Endometrial microvascular endothelial cells (primary cell): ENCODE measurements around the gene SORCS2. TPM values are rescaled to one million over a fixed set of nuclear protein-coding genes. Genes with fewer than 3 reads are reported as not detected.

Experiments used
- in situ Hi-C: cut with HindIII; loops from 2 replicates; pipeline ENCODE4 v1.10.0; 2017; ENCODE audit warnings: low sequenced_read_pairs, low pct_unique_long_range_greater_than_20kb; ENCODE audit errors: inconsistent ontology term
- total RNA-seq: library from RNA; depleted of rRNA; stranded (reverse); fragments of >200 nt; gene quantifications from one replicate; pipeline ENCODE4 v1.2.3, GENCODE V29; 2015; ENCODE audit errors: inconsistent ontology term

SORCS2 gene
- total RNA-seq, 1 donor from 2014 or later = not detected

GRCh38 chr4:7303561-7303960 is 111.2 kb downstream of the SORCS2 start:
- in situ Hi-C loops = no loop called here

- in situ Hi-C loops = no loop called here
Measured at GRCh38 chr4:7304436-7304835, 112.1 kb downstream of the SORCS2 start.

- in situ Hi-C loops = no loop called here
Measured at GRCh38 chr4:7306021-7306965, 114.0 kb downstream of the SORCS2 start.

- in situ Hi-C loops = no loop called here
Measured at GRCh38 chr4:7306986-7307385, 114.6 kb downstream of the SORCS2 start.

- in situ Hi-C loops = no loop called here
Measured at GRCh38 chr4:7307394-7308099, 115.2 kb downstream of the SORCS2 start.

GRCh38 chr4:7309181-7309580 is 116.8 kb downstream of the SORCS2 start:
- in situ Hi-C loops = no loop called here

GRCh38 chr4:7309636-7310390 is 117.5 kb downstream of the SORCS2 start:
- in situ Hi-C loops = no loop called here

GRCh38 chr4:7310451-7310850 is 118.1 kb downstream of the SORCS2 start:
- in situ Hi-C loops = no loop called here

GRCh38 chr4:7311205-7311604 is 118.9 kb downstream of the SORCS2 start:
- in situ Hi-C loops = no loop called here

- in situ Hi-C loops = no loop called here
Measured at GRCh38 chr4:7312691-7313090, 120.4 kb downstream of the SORCS2 start.

- in situ Hi-C loops = no loop called here
Measured at GRCh38 chr4:7313347-7313811, 121.0 kb downstream of the SORCS2 start.

GRCh38 chr4:7313991-7314390 is 121.7 kb downstream of the SORCS2 start:
- in situ Hi-C loops = no loop called here

GRCh38 chr4:7315286-7315685 is 122.9 kb downstream of the SORCS2 start:
- in situ Hi-C loops = no loop called here

- in situ Hi-C loops = no loop called here
Measured at GRCh38 chr4:7315935-7316334, 123.6 kb downstream of the SORCS2 start.

- in situ Hi-C loops = no loop called here
Measured at GRCh38 chr4:7319024-7319423, 126.7 kb downstream of the SORCS2 start.

- in situ Hi-C loops = no loop called here
Measured at GRCh38 chr4:7320206-7320797, 128.0 kb downstream of the SORCS2 start.

- in situ Hi-C loops = no loop called here
Measured at GRCh38 chr4:7322166-7322991, 130.0 kb downstream of the SORCS2 start.

GRCh38 chr4:7323461-7323871 is 131.1 kb downstream of the SORCS2 start:
- in situ Hi-C loops = no loop called here
